UCSD-AML1 (cell line): ENCODE results near the gene TIGIT.

Source experiments
- DNase-seq: peaks from one replicate; lab custom pipeline; 2025; ENCODE audit not compliant: unreplicated experiment; lab: John Stamatoyannopoulos, UW

The TIGIT gene

GRCh38 chr3:114350690-114351089 lies 56.9 kb downstream of the TIGIT start:
- no peak for DNase-seq

DNA sequence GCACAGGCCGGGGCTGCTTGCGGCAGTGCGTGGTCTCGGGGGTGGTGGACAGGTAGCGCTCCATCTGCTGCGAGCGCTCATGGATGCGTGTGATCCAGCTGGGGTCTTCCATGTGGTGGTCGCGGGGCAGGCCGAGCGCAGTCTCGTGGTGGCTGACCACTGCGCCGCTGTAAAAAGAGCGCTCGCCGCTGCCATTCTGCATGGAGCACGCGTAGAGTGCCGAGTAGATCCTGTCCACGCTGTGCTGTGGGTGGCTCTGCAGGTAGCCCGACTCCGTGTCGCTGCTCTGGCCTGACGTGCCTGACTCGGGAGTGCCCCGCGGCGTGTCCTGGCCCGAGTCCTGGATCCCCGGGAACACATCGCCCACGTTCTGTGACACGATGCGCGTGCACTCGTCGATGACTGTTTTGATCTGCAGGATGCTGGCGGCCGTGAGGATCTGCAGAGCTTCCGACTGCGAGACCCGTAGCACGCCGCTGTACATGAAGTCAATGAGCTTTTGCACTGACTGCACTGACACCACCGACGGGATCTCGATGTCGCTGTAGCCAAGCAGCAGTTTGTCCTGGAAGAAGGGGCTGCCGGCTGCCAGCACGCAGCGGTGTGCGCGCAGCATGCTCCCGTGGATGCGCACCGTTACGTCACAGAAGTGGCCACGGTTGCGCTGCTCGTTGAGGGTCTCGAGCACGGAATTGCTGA lies 57.4 kb downstream of the TIGIT start:
- no peak for DNase-seq

GRCh38 chr3:114351822-114352145 lies 58.0 kb downstream of the TIGIT start:
- DNase-seq: no peak

DNA sequence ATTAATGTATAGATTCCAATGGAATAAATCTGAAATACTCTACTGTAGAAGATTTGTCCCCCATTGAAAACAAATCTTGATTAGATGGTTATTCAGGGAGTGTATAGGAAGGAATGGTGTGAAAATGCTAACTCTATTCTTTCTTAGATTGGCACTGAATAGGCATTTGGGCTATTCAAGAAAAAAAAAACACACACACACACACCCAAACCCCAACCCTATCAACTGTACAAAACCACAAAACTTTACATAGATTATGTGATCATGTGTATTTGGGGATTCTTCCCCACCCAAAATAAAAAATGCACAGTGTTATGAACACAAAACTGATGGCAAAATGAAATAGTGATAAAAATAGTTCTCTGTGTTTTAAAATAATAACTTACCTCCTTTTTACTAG lies 61.8 kb downstream of the TIGIT start:
- DNase-seq: no peak

- DNase-seq: no peak
Measured at GRCh38 chr3:114356066-114356465, 62.2 kb downstream of the TIGIT start.

DNA sequence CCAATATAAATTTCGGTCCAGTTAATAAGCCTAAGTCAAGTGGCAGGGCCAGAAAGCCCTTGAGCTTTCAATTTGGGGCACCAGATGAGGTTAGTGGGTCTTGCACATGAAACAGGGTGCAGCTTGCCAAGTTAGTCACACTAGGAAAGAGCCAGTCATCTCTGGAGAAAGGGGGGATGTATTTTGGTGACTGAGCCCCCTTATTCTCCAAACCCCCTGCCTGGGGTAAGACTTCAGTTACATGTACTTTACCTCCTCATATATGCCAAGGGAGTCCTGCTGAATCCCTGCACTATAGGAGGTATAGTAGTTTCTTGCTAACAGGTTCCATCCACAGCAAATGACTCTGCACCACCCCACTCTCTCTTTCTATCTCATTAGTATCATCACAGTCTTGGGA lies 62.7 kb downstream of the TIGIT start:
- no peak for DNase-seq
